GM12865 (cell line): Measurements from ENCODE around the gene B9D2.

Experiments
- DNase-seq: peaks from one replicate; pipeline ENCODE4 v3.0.0; 2010; ENCODE audit warnings: low read depth
- H3K4me3 ChIP-seq: 2 replicates; pipeline ENCODE4 v1.5.1; 2011; ENCODE audit warnings: mild to moderate bottlenecking, low read depth, low read length, control low read depth
- CTCF ChIP-seq: IDR thresholded peaks from 2 replicates; pipeline ENCODE4 v1.5.1; 2011; ENCODE audit warnings: low read length, control low read depth, low read depth, inconsistent platforms; ENCODE audit not compliant: insufficient read depth; ENCODE audit errors: missing control alignments

Gene B9D2

GRCh38 chr19:41304706-41305483 is 59.1 kb downstream of the B9D2 start:
- H3K4me3 ChIP-seq = no peak overlapping the region
- no peak for TF ChIP-seq CTCF
- no peak for DNase-seq
